ENCODE measurements around the gene SUN3. TPM values are rescaled to one million over a fixed set of nuclear protein-coding genes. Genes with fewer than 3 reads are reported as not detected.

The SUN3 gene
- total and polyA plus RNA-seq, 9 of the 15 experiments (the other 6 are each of a cell fraction or from before 2014, with no cell fraction given), result 0.04 to 0.06 TPM; not detected in 7

- TF ChIP-seq, protein P1, sequence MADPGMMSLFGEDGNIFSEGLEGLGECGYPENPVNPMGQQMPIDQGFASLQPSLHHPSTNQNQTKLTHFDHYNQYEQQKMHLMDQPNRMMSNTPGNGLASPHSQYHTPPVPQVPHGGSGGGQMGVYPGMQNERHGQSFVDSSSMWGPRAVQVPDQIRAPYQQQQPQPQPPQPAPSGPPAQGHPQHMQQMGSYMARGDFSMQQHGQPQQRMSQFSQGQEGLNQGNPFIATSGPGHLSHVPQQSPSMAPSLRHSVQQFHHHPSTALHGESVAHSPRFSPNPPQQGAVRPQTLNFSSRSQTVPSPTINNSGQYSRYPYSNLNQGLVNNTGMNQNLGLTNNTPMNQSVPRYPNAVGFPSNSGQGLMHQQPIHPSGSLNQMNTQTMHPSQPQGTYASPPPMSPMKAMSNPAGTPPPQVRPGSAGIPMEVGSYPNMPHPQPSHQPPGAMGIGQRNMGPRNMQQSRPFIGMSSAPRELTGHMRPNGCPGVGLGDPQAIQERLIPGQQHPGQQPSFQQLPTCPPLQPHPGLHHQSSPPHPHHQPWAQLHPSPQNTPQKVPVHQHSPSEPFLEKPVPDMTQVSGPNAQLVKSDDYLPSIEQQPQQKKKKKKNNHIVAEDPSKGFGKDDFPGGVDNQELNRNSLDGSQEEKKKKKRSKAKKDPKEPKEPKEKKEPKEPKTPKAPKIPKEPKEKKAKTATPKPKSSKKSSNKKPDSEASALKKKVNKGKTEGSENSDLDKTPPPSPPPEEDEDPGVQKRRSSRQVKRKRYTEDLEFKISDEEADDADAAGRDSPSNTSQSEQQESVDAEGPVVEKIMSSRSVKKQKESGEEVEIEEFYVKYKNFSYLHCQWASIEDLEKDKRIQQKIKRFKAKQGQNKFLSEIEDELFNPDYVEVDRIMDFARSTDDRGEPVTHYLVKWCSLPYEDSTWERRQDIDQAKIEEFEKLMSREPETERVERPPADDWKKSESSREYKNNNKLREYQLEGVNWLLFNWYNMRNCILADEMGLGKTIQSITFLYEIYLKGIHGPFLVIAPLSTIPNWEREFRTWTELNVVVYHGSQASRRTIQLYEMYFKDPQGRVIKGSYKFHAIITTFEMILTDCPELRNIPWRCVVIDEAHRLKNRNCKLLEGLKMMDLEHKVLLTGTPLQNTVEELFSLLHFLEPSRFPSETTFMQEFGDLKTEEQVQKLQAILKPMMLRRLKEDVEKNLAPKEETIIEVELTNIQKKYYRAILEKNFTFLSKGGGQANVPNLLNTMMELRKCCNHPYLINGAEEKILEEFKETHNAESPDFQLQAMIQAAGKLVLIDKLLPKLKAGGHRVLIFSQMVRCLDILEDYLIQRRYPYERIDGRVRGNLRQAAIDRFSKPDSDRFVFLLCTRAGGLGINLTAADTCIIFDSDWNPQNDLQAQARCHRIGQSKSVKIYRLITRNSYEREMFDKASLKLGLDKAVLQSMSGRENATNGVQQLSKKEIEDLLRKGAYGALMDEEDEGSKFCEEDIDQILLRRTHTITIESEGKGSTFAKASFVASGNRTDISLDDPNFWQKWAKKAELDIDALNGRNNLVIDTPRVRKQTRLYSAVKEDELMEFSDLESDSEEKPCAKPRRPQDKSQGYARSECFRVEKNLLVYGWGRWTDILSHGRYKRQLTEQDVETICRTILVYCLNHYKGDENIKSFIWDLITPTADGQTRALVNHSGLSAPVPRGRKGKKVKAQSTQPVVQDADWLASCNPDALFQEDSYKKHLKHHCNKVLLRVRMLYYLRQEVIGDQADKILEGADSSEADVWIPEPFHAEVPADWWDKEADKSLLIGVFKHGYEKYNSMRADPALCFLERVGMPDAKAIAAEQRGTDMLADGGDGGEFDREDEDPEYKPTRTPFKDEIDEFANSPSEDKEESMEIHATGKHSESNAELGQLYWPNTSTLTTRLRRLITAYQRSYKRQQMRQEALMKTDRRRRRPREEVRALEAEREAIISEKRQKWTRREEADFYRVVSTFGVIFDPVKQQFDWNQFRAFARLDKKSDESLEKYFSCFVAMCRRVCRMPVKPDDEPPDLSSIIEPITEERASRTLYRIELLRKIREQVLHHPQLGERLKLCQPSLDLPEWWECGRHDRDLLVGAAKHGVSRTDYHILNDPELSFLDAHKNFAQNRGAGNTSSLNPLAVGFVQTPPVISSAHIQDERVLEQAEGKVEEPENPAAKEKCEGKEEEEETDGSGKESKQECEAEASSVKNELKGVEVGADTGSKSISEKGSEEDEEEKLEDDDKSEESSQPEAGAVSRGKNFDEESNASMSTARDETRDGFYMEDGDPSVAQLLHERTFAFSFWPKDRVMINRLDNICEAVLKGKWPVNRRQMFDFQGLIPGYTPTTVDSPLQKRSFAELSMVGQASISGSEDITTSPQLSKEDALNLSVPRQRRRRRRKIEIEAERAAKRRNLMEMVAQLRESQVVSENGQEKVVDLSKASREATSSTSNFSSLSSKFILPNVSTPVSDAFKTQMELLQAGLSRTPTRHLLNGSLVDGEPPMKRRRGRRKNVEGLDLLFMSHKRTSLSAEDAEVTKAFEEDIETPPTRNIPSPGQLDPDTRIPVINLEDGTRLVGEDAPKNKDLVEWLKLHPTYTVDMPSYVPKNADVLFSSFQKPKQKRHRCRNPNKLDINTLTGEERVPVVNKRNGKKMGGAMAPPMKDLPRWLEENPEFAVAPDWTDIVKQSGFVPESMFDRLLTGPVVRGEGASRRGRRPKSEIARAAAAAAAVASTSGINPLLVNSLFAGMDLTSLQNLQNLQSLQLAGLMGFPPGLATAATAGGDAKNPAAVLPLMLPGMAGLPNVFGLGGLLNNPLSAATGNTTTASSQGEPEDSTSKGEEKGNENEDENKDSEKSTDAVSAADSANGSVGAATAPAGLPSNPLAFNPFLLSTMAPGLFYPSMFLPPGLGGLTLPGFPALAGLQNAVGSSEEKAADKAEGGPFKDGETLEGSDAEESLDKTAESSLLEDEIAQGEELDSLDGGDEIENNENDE (IDR thresholded peaks at IDR 0.05; ENCODE audit: low read depth, low read length), result no peak
- no peak for TF ChIP-seq PML (IDR thresholded peaks at IDR 0.05; ENCODE audit: low read length)
- 0 out of 2 replicates have a peak, but pooled peaks have one; percentile 10 for TF ChIP-seq ESRRA (IDR thresholded peaks at IDR 0.05; ENCODE audit: borderline replicate concordance, low read depth)
- TF ChIP-seq BHLHE40 (IDR thresholded peaks at IDR 0.05; ENCODE audit: low read length), result no peak
- no peak for TF ChIP-seq SMARCC2 (IDR thresholded peaks at IDR 0.05; ENCODE audit: low read depth)
- 0 out of 2 replicates have a peak, but pooled peaks have one; percentile 7 for TF ChIP-seq GATAD2B (IDR thresholded peaks at IDR 0.05; ENCODE audit: borderline replicate concordance)
- no peak for TF ChIP-seq U2AF2 (optimal IDR thresholded peaks at IDR 0.05; ENCODE audit: low read depth, low read length)
- no peak for TF ChIP-seq SIN3B (IDR thresholded peaks at IDR 0.05; ENCODE audit: low read depth)
- TF ChIP-seq ZNF57 (CRISPR knock-in tag; IDR thresholded peaks at IDR 0.05), result no peak
- no peak for TF ChIP-seq FUS (optimal IDR thresholded peaks at IDR 0.05; ENCODE audit: low read depth, low read length)
- TF ChIP-seq ZNF408 (CRISPR knock-in tag; IDR thresholded peaks at IDR 0.05; ENCODE audit: low read depth), result no peak
- no peak for TF ChIP-seq ASH1L (IDR thresholded peaks at IDR 0.05; ENCODE audit: borderline replicate concordance, low read depth, partially characterized antibody)
- no peak for TF ChIP-seq RBM22 (IDR thresholded peaks at IDR 0.05; ENCODE audit: low read depth, low read length, poor library complexity, severe bottlenecking)
- no peak for TF ChIP-seq TBL1XR1 (IDR thresholded peaks at IDR 0.05; ENCODE audit: low read length in 2 of 2)
- TF ChIP-seq SIX5 (IDR thresholded peaks at IDR 0.05; ENCODE audit: borderline replicate concordance in 1 of 2, insufficient read depth in 1 of 2, low read depth in 1 of 2, low read length in 2 of 2), result no peak
- TF ChIP-seq, protein P2, sequence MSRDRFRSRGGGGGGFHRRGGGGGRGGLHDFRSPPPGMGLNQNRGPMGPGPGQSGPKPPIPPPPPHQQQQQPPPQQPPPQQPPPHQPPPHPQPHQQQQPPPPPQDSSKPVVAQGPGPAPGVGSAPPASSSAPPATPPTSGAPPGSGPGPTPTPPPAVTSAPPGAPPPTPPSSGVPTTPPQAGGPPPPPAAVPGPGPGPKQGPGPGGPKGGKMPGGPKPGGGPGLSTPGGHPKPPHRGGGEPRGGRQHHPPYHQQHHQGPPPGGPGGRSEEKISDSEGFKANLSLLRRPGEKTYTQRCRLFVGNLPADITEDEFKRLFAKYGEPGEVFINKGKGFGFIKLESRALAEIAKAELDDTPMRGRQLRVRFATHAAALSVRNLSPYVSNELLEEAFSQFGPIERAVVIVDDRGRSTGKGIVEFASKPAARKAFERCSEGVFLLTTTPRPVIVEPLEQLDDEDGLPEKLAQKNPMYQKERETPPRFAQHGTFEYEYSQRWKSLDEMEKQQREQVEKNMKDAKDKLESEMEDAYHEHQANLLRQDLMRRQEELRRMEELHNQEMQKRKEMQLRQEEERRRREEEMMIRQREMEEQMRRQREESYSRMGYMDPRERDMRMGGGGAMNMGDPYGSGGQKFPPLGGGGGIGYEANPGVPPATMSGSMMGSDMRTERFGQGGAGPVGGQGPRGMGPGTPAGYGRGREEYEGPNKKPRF (IDR thresholded peaks at IDR 0.05; ENCODE audit: low read depth, low read length), result no peak
Observed at GRCh38 chr7:47979832-47980181, 49.1 kb downstream of the SUN3 start (continued).
